ENCODE measurements around the gene ZNF618.

DNA sequence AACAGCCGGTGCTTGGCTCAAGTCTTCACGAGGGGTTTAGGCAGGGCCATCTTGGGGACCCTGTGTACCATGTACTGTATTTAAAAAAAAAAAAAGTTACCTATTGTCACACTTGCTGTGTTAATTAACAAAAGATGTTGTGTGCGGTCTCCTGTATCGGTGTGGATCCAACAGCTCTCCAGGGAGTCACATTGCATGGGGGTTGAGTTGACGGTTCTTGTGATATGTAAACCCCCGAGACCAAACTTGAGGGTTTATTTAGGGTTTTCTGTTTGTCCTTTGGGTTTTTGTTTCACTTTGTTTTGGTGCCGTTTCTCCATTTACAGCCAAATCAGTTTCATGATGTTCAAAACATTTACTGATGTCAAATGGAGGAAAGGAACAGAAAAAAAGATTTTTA is 179.8 kb downstream of the ZNF618 start:
- TF ChIP-seq, protein P1, sequence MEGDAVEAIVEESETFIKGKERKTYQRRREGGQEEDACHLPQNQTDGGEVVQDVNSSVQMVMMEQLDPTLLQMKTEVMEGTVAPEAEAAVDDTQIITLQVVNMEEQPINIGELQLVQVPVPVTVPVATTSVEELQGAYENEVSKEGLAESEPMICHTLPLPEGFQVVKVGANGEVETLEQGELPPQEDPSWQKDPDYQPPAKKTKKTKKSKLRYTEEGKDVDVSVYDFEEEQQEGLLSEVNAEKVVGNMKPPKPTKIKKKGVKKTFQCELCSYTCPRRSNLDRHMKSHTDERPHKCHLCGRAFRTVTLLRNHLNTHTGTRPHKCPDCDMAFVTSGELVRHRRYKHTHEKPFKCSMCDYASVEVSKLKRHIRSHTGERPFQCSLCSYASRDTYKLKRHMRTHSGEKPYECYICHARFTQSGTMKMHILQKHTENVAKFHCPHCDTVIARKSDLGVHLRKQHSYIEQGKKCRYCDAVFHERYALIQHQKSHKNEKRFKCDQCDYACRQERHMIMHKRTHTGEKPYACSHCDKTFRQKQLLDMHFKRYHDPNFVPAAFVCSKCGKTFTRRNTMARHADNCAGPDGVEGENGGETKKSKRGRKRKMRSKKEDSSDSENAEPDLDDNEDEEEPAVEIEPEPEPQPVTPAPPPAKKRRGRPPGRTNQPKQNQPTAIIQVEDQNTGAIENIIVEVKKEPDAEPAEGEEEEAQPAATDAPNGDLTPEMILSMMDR (IDR thresholded peaks at IDR 0.05) = no peak
- TF ChIP-seq POLR2AphosphoS5 (IDR thresholded peaks at IDR 0.05) = no peak
